Neural cell (in vitro differentiated cells): Measurements from ENCODE around the gene DSN1.

Experiments used
- POLR2AphosphoS5 ChIP-seq: IDR thresholded peaks from 2 replicates; pipeline ENCODE4 v1.6.1; 2012
- RAD21 ChIP-seq: fragments of 450-650 bp; conservative IDR thresholded peaks from 2 replicates; pipeline ENCODE4 v1.6.1; 2014; ENCODE audit warnings: antibody characterized with exemption, mild to moderate bottlenecking, moderate library complexity

DNA sequence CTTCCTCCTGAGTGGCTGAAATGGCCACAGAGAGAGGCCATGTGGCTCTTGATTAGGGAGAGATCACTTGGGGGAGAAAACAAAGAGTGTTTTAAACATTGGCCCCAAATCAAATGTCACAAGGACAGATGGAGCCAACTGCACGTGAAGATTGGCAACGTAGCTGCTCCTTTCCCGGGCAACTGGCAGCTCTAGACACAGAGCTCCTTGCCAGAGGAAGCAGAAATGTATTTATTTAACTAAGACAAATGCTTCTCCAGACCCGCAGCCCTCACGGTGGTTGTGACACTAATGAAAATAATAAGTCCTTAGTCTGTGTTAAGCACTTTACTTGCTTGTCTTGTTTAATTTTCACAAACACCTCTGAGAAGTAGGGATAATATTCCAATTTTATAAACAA lies 49.6 kb upstream of the DSN1 start:
- TF ChIP-seq POLR2AphosphoS5 (no peak), RAD21 (no peak)
